Stimulated activated CD4-positive, alpha-beta T cell treated with anti-CD3 and anti-CD28 coated beads, Interleukin-4, amount 100 ng/mL, for 4 hours (primary cell): ENCODE results near the gene TMEM38B.
A peak's percentile ranks its signal among the peaks of the same experiment; 100 is the strongest.
"Not testable (repeated sequence)": the region's sequence is repeated elsewhere in the genome, so short reads cannot be mapped to it uniquely, and the experiment has no call there.

Experiments
- DNase-seq, 2 experiments: peaks; one replicate each; pipeline ENCODE4 v3.0.0-alpha.2; 2020

TMEM38B gene

GRCh38 chr9:105683688-105684275 lies 10.6 kb upstream of the TMEM38B start:
- DNase-seq, result no peak

DNA sequence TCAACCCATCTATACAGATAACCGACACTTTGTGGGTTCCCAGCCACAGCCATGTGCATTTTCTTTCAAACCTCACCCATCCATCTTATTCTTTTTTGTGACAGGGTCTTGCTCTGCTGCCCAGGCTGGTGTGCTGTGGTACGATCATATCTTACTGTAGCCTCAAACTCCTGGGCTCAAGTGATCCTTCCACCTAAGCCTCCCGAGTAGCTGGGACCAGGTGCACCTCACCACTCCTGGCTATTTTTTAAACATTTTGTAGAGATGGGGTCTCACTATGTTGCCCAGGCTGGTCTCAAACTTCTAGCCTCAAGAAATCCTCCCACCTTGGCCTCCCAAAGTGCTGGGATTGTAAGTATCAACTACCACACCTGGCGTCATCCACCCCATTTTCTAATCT lies 7.4 kb upstream of the TMEM38B start:
- no peak for DNase-seq

GRCh38 chr9:105690742-105691141 lies 3.6 kb upstream of the TMEM38B start:
- DNase-seq, result no peak

DNA sequence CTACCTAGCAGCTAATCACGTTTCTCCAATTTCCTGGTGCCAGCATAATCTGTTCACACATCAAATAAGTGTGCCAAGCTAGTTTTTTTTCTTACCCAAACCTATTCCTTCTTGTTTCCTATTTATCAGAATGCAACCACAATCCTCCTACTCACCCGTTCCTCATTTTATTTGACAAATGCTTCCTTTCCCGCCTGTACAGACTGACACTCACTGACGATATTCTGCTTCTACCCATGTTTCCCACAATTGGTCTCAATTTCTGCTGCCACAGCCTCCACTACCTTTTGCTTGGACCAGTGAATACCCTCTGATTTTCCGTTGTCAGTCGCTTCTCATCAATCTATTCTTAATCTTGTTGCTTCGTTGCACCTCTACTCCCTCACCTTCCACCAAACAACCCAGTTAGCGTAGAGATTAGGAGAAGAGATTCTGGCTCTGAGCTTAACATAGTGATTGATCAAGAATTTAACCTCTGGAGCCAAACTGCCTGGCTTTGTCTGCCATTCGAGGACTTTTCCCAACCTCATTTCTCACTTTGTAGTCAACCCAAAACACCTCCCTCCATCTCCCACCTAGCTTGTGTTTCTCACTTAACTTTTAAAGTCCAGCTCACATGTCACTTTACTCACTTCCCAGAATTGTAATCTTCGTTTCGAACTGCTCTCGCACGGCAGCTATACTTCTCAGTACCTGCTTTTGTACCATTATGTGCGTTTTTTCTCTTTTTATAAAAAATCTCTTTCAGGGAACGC lies 729 bp upstream of the TMEM38B start:
- DNase-seq, result no peak

DNA sequence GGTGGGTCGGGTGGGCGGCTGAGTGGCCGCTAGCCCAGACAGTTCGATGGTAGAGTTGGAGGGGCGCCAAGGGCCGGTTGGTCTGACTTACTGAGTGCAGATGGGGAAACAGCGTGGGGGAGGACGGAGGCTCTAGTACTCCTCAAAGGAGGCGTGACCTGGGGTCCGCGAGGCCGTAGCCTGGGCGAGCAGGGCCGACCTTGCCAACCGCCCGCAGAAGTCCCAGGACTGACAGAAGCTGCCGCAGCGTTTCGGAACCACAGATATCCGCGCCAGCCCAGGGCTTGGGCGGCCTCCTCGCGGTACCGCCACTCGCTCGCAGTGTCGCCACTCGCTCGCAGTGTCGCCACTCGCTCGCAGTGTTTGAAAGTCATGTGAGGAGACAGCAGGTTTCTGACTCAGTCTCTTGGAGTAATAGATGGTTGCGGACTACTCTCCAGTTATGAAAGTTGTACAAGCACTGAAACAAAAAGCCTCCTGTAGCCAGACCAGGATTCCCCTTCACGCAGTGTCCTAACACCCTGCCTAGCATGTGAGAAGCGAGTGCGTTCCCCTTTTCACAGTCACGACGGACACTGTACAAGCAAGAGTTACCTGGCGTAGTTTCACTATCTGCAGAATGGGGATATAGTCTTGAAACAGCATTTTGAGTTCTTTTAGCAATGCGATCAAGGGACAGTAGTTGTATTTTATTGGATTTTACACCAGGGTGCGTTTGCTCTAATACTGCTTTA lies 674 bp downstream of the TMEM38B start:
- DNase-seq, result peak; percentile 38 to 41

- DNase-seq, result no peak
Observed at GRCh38 chr9:105696219-105696793, 2.0 kb downstream of the TMEM38B start.

DNA sequence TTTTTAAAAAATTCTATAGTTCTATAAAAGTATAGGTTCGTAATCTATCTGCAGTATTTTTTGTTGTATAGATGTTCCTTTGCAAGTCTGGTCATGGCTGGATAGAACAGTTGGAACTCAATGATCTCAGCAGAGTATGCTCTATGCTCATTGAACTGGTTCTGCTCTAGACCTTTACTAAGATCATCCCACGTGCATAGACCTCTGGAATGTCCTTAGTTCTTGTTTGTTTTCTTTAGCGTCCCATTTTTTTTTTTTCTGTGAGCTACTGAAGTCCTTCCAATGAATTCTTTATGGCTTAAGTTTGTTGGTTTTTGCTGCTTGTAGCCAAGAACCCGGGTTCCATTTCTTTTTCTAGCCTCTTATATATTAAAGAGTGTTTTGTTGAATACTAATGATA lies 3.5 kb downstream of the TMEM38B start:
- no peak for DNase-seq

GRCh38 chr9:105698348-105698870 lies 4.1 kb downstream of the TMEM38B start:
- DNase-seq, result no peak

DNA sequence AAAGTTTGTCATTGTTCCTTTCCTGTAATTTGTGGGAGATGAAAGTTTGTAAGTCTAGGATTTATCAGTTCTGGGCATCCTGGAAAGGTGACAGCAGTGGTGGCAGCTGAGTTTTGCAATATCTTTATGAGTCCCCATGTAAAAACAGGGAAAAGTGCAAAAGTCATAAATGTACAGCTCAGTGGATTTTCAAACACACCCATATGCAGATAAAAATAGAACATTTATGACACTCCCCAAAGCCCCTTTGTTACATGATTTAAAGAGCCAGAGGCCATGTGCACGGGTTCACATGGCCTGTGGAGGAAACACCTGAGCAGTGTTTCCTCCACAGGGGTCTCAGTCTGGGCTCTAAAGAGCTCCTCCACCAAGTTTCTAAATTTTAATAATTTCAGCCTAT lies 6.3 kb downstream of the TMEM38B start:
- DNase-seq, result no peak

GRCh38 chr9:105701145-105701544 lies 6.8 kb downstream of the TMEM38B start:
- DNase-seq, result no peak

DNA sequence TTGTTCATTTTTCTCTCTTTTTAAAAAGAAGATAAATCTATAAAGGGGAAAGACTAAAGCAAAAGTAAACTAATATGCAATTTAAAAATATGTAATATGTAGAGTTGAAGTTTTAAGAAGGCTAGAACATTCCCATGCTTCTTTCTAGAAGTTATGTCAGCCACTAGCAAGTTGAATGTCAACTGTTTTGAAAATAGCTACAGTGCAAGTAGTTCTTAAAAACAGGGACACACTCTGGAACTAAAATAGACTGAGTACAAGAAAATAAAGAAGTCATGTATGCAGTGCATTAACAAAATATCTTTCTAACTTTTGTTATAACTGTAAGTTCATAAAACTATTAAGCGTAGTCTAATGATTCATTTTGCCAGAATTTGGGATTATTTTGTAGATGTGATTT lies 7.9 kb downstream of the TMEM38B start:
- DNase-seq, result no peak

- not testable (repeated sequence) for DNase-seq
Observed at GRCh38 chr9:105703638-105704037, 9.3 kb downstream of the TMEM38B start.

DNA sequence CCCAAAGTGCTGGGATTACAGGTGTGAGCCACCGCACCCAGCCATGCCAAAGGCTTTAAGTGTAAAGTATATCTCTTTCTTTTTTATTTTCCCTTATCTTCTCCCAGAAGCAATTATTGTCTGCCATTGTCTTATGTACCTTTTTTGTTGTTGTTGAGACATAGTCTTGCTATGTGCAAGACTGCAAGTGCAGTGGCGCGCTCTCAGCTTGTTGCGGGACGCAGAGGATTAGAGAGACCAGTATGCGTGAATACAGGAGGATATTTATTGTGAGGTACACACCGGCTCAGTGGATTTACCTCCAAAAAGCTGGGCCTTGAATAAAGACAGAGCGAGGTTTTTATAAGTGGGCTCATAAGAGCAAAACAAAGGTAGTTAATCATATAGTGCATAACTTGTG lies 11.8 kb downstream of the TMEM38B start:
- DNase-seq, result no peak

DNA sequence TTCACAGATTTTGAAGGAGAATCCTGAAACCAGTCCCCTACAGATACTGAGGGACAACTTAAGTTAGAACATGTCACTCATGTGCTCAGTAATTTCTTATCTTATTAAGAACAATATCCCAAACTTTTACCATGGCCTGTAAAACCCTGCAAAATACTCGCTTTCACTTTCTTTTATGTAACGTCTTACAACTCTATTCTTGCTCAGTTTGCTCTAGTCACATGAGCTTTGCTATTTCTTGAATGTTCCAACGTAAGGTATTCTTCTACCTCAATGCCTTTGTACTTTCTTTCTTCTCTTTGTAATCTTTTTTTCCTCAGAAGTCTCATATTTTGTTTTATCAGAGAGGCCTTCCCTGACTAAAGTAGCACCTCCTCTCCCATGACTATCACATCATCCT lies 14.1 kb downstream of the TMEM38B start:
- no peak for DNase-seq

DNA sequence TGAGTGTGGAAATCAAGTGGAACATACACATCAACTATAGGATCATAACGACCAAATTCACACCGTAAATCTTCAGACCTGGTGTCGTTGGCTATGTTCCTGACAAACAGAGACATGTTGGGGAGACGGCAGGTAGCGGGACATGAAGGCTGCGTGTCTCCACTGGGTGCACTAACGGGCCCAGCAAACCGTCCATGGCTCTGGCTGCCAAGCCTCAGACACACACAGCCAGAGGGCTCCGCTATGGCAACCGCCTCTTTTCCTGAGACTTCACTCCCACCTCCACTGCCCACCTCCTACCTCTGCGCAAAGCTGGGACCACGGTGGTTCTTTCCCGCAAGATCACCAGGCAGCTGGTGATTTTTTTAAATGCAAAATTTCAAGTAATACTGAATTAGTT lies 16.3 kb downstream of the TMEM38B start:
- no peak for DNase-seq

GRCh38 chr9:105711867-105712266 lies 17.5 kb downstream of the TMEM38B start:
- DNase-seq, result no peak

DNA sequence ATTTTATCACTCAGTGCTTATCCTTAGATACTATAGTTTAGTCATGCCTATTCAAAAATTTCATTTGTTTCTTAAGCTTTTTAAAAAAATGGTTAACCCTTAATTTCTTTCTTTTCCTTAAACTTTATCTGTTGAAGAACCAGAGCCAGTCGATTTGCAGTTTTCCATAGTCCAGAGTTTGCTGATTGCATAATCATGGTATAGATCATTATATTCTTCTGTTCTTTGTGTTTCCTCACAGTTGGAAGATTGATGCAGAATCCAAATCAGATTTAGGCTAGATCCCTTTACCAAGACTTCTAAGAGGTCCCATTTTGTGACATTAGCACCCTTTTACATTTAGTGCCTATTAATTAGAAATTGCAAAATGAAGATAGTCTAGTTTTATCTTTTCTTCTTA lies 18.0 kb downstream of the TMEM38B start:
- no peak for DNase-seq

DNA sequence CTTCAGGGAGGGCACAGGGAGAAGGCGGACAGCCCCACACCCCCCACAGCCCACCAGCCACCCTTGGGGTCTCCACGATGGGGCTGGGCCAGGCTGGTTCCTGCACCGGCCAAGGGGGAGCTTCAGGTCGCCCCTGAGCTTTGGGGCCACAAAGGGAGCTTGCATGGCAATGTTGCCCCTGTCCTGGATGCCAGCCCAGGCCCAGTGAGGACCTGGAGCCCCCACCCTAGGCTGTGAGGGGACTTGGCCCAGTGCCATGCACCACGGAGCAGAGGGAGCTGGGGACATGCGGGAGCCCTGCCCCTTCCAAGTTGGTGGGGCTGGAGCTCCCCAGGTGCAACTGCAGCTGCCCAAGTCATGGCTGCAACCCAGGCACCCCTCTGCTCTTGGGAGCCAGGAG lies 18.4 kb downstream of the TMEM38B start:
- no peak for DNase-seq

DNA sequence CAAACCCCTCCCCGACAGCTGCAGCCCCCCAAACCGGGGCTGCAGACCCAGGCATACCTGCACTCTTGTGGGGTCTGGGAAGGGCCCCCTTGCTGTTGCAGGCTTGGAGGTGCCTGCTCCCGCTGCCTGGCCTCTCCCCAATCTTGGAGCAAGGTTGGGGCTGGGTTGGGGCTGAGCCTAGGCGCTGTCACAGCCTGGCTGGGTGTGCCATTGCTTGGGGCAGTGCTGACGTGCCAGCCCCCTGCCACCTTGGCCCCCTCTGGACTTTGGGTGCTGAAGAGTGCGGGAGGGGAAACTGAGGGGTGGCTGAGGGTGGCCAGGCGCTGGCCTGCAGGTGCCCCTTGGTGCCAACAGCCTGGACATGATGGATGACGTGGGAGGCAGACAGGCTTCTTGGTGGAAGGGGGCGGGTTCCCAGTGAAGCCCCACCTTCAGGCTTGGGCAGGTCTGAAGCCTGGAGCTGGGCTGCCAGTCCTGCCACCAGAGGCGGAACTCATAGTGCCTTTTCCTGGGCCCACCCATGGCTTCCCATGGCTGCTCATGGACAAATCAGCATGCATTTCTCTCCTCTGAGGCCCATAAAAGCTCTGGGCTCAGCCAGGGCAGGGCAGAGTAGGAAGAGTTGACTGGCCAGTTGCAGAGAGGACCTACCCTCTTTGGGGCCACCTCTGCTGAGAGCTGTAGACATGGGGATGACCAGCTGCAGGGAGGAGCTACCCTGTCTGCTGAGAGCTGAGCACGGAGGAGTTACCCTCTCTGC lies 19.1 kb downstream of the TMEM38B start:
- DNase-seq, result no peak

- no peak for DNase-seq
Observed at GRCh38 chr9:105714020-105714331, 19.6 kb downstream of the TMEM38B start.

- DNase-seq, result no peak
Observed at GRCh38 chr9:105716146-105716545, 21.8 kb downstream of the TMEM38B start.

DNA sequence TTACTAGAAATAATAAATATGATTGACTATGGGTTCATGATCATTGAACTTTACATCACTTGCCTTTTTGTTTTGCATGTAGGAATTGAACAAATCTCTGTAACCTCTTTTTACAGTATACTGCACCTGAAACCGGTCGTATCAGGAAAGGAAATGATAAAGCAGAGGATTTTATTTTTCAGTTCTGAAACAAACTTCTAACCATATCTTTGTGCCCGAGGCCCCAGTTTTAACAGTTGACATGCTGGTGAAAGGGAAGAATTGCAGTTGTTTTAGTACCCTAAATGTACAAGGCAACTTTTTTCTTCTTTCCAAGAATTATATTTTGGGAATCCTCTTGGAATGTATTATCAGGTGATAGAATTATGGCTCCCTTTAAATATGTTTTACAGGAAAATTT lies 27.8 kb downstream of the TMEM38B start:
- DNase-seq, result no peak

DNA sequence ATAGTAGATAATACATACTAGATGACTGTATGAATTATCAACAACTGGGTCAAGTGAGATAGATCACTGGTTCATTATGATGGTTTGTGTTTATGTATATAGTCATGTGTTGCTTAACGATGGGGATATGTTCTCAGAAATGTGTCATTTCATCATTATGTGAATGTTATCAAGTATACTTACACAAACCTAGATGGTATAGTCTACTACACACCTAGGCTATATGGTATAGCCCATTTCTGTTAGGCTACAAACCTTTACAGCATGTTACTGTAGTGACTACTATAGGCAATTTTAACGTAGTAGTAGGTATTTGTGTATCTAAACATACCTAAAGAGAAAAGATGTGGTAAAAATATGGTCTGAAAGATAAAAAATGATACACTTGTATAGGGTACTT lies 31.0 kb downstream of the TMEM38B start:
- no peak for DNase-seq
